Erythroblast (primary cell): Measurements from ENCODE around the gene OR13A1.
A peak's percentile ranks its signal among the peaks of the same experiment; 100 is the strongest.
"Not testable (repeated sequence)": the region's sequence is repeated elsewhere in the genome, so short reads cannot be mapped to it uniquely, and the experiment has no call there.

Experiments used
- DNase-seq, 2 experiments: peaks; one replicate each; lab custom pipeline; 2025; lab: John Stamatoyannopoulos, UW
- GATA1 ChIP-seq: IDR thresholded peaks from 2 replicates; pipeline ENCODE4 v1.6.1; 2011; ENCODE audit warnings: low read depth, mild to moderate bottlenecking, control low read depth, low read length, moderate library complexity
- POLR2A ChIP-seq: IDR thresholded peaks from 2 replicates; pipeline ENCODE4 v1.6.1; 2011; ENCODE audit warnings: mild to moderate bottlenecking, low read length

OR13A1 gene

GRCh38 chr10:45261946-45262345 is 53.5 kb downstream of the OR13A1 start:
- DNase-seq: peak; percentile 11 to 56
- TF ChIP-seq GATA1 (peak; percentile 14), POLR2A (no peak)

- TF ChIP-seq GATA1: no peak
- DNase-seq: no peak
Measured at GRCh38 chr10:45261243-45261775, 54.1 kb downstream of the OR13A1 start.

DNA sequence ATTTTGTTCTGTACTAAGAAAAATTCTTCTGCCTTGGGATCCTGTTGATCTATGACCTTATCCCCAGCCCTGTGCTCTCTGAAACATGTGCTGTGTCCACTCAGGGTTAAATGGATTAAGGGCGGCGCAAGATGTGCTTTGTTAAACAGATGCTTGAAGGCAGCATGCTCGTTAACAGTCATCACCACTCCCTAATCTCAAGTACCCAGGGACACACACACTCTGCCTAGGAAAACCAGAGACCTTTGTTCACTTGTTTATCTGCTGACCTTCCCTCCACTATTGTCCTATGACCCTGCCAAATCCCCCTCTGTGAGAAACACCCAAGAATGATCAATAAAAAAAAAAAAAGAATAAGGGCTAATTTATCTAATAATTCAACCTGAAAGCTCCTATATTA is 54.8 kb downstream of the OR13A1 start:
- DNase-seq: peak in 1 of 2 experiments; percentile 27

DNA sequence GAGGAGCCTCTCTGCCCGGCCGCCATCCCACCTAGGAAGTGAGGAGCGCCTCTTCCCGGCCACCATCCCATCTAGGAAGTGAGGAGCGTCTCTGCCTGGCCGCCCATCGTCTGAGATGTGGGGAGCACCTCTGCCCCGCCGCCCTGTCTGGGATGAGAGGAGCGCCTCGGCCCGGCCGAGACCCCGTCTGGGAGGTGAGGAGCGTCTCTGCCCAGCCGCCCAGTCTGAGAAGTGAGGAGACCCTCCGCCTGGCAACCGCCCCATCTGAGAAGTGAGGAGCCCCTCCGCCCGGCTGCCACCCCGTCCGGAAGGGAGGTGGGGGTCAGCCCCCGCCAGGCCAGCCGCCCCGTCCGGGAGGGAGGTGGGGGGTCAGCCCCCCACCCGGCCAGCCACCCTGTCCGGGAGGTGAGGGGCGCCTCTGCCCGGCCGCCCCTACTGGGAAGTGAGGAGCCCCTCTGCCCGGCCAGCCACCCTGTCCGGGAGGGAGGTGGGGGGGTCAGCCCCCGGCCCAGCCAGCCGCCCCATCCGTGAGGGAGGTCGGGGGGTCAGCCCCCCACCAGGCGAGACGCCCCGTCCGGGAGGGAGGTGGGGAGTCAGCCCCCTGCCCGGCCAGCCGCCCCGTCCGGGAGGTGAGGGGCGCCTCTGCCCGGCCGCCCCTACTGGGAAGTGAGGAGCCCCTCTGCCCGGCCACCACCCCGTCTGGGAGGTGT is 55.5 kb downstream of the OR13A1 start:
- not testable (repeated sequence) for DNase-seq

- DNase-seq: no peak
- no peak for TF ChIP-seq GATA1
- TF ChIP-seq POLR2A: no peak
Measured at GRCh38 chr10:45257600-45257999, 57.8 kb downstream of the OR13A1 start.

DNA sequence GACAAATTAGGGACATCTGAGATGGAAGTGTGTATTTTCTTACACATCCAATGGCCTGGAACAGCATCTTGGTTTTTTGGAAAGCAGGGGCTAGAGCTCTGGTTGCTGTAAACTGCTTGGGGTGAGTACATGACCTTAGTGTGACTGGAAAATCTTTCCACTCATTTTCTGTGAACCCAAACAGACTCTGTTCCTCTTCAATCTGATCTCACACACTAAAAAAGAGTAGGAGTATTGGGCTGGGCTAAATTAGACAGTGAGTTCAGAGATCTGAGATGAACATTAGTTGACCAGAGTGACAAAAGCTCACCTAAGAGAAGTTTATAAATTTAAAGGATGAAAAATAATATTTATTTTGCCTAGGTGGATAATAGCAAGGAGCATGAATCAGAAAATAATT is 59.2 kb downstream of the OR13A1 start:
- TF ChIP-seq POLR2A (no peak), GATA1 (no peak)
- DNase-seq: no peak

GRCh38 chr10:45255706-45256105 is 59.7 kb downstream of the OR13A1 start:
- no peak for DNase-seq
- TF ChIP-seq POLR2A (no peak), GATA1 (no peak)

DNA sequence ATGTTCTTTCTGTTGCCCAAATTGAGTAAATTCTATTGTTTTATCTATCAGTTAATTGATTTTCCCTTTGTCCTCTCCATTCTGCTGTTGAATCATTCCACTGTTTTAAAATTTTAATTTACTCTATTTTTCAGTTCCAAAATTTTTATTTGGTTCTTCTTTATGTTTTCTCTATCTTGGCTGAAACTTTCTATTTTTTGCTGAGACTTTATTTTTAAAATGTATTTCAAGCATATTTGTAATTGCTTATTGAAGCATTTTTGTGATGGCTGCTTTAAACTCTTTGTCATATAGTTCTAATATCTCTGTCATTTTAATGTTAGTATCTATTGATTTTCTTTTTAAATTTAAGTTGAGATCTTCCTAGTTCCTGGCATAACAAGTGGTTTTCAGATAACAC is 60.5 kb downstream of the OR13A1 start:
- no peak for DNase-seq
- no peak for TF ChIP-seq POLR2A
- no peak for TF ChIP-seq GATA1

GRCh38 chr10:45253183-45253914 is 62.1 kb downstream of the OR13A1 start:
- no peak for DNase-seq
- TF ChIP-seq GATA1 (no peak), POLR2A (no peak)
